GM10847 (cell line): ENCODE data around the gene C1orf87.

Source experiments
- POLR2A ChIP-seq: IDR thresholded peaks from 2 replicates; pipeline ENCODE4 v1.6.1; 2011; ENCODE audit not compliant: insufficient read length; ENCODE audit errors: extremely low read depth

C1orf87 gene

GRCh38 chr1:60071296-60071695, 2.3 kb downstream of the C1orf87 start:
- no peak for TF ChIP-seq POLR2A

GRCh38 chr1:60069691-60070090, 3.9 kb downstream of the C1orf87 start:
- no peak for TF ChIP-seq POLR2A

GRCh38 chr1:60068393-60069045, 5.1 kb downstream of the C1orf87 start:
- no peak for TF ChIP-seq POLR2A

GRCh38 chr1:60066001-60066400, 7.6 kb downstream of the C1orf87 start:
- TF ChIP-seq POLR2A = no peak

GRCh38 chr1:60065199-60065598, 8.4 kb downstream of the C1orf87 start:
- no peak for TF ChIP-seq POLR2A

GRCh38 chr1:60063561-60063960, 10.0 kb downstream of the C1orf87 start:
- TF ChIP-seq POLR2A = no peak

- no peak for TF ChIP-seq POLR2A
Observed at GRCh38 chr1:60059468-60059867, 14.1 kb downstream of the C1orf87 start.

- TF ChIP-seq POLR2A = no peak
Observed at GRCh38 chr1:60055336-60055735, 18.2 kb downstream of the C1orf87 start.

GRCh38 chr1:60054374-60054773, 19.2 kb downstream of the C1orf87 start:
- TF ChIP-seq POLR2A = no peak

- TF ChIP-seq POLR2A = no peak
Observed at GRCh38 chr1:60052601-60053000, 21.0 kb downstream of the C1orf87 start.

GRCh38 chr1:60051191-60051590, 22.4 kb downstream of the C1orf87 start:
- TF ChIP-seq POLR2A = no peak

- no peak for TF ChIP-seq POLR2A
Observed at GRCh38 chr1:60049188-60049587, 24.4 kb downstream of the C1orf87 start.

GRCh38 chr1:60044881-60045280, 28.7 kb downstream of the C1orf87 start:
- no peak for TF ChIP-seq POLR2A

GRCh38 chr1:60041783-60042182, 31.8 kb downstream of the C1orf87 start:
- no peak for TF ChIP-seq POLR2A

- no peak for TF ChIP-seq POLR2A
Observed at GRCh38 chr1:60037669-60038068, 35.9 kb downstream of the C1orf87 start.

GRCh38 chr1:60036856-60037460, 36.6 kb downstream of the C1orf87 start:
- TF ChIP-seq POLR2A = no peak

GRCh38 chr1:60035921-60036320, 37.6 kb downstream of the C1orf87 start:
- TF ChIP-seq POLR2A = no peak
